ENCODE results near the gene LRRC17.

The LRRC17 gene

DNA sequence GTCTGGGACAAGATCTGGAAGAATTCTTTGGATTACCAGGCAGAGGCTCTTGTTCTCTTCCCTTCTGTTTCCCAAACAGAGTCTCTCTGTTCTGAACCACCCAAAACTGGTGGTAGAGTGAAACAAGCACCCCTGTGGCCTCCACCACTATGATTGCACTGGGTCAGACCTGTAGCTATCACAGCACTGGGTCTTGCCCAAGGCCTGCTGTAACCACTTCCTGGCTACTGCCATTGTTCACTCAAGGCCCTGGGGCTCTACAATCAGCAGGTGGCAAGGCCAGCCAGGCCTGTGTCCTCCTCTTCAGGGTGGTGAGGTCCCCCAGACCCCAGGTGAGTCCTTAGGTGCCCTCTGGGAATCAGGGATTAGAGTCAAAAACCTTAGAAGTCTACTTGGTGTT is 4.1 kb upstream of the LRRC17 start:
- H3K4me1 ChIP-seq (ENCODE audit: control insufficient read depth, insufficient read depth, low read length), result no peaks in the 10 kb centered on the region
- no peak overlapping the region for H3K4me3 ChIP-seq (ENCODE audit: low read length)
- H3K36me3 ChIP-seq (ENCODE audit: control insufficient read depth, insufficient read depth, low read length), result no peaks in the 10 kb centered on the region
- no peaks in the 10 kb centered on the region for H3K9me3 ChIP-seq (ENCODE audit: control insufficient read depth, low read length)
- no peaks in the 10 kb centered on the region for H3K27me3 ChIP-seq (ENCODE audit: control insufficient read depth, insufficient read depth, low read length)
- no peak overlapping the region for H3K9ac ChIP-seq (ENCODE audit: low read length)

DNA sequence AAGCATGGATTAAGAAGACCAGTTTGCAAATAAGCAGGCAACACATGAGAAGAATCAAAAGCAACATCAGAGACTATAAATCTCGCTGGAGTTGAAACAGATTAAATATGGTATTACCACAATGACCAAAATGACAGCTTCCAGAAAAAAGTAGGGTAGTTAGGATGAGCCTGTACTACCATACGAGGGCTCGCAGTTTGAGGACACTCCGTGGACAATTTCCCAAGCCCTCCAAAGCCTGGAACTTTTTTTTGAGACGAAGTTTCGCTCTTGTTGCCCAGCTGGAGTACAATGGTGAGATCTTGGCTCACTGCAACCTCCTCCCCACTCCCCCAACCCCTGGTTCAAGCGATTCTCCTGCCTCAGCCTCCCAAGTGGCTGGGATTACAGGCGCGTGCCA is 1.0 kb downstream of the LRRC17 start:
- no peak overlapping the region for H3K4me3 ChIP-seq (ENCODE audit: low read length)
- no peaks in the 10 kb centered on the region for H3K9me3 ChIP-seq (ENCODE audit: control insufficient read depth, low read length)
- H3K9ac ChIP-seq (ENCODE audit: low read length), result no peak overlapping the region
- H3K27me3 ChIP-seq (ENCODE audit: control insufficient read depth, insufficient read depth, low read length), result no peaks in the 10 kb centered on the region
- no peaks in the 10 kb centered on the region for H3K4me1 ChIP-seq (ENCODE audit: control insufficient read depth, insufficient read depth, low read length)
- no peaks in the 10 kb centered on the region for H3K36me3 ChIP-seq (ENCODE audit: control insufficient read depth, insufficient read depth, low read length)

DNA sequence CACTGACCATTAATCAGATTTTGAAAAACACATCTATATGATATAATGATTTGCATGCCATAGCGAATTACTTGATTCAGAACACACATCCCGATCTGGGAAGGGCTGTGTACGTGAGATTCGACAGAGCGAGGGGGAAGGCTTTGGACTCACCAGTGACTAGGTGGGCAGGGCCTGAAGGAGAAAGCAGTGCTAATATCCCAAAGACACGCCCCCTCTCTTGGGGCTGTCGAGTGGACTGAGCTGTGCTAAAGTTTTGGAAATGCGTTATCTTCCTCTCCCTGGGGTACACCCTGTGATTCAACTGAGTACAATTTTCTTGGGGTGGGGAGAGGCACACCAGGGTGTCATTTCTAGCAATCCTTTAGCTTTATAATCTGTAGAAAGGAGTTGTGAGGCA is 1.8 kb downstream of the LRRC17 start:
- Histone ChIP-seq H3K27me3 (ENCODE audit: control insufficient read depth, insufficient read depth, low read length) (no peaks in the 10 kb centered on the region), H3K36me3 (ENCODE audit: control insufficient read depth, insufficient read depth, low read length) (no peaks in the 10 kb centered on the region), H3K9me3 (ENCODE audit: control insufficient read depth, low read length) (no peaks in the 10 kb centered on the region), H3K9ac (ENCODE audit: low read length) (no peak overlapping the region), H3K4me1 (ENCODE audit: control insufficient read depth, insufficient read depth, low read length) (no peaks in the 10 kb centered on the region), H3K4me3 (ENCODE audit: low read length) (no peak overlapping the region)

DNA sequence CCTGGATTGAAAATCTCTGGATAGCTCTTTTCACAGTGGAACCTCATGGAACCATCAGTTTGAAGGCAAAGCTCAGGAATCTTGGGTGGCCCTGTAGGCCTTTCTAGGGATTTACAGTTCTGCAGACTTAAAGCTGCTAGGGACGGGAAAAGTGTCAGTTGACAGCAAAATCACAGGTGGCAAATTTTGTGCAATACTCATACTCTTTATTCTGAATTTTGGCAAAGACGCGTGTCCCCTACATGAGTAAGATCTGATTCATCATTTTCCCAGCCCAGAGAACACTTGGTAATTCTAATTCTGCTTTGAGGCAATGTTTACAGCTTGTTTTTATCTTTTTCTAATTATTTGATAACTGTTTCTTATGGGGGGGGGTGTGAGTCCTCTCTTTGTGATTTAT is 3.6 kb downstream of the LRRC17 start:
- H3K4me3 ChIP-seq (ENCODE audit: low read length), result no peak overlapping the region
- no peaks in the 10 kb centered on the region for H3K27me3 ChIP-seq (ENCODE audit: control insufficient read depth, insufficient read depth, low read length)
- no peaks in the 10 kb centered on the region for H3K9me3 ChIP-seq (ENCODE audit: control insufficient read depth, low read length)
- H3K36me3 ChIP-seq (ENCODE audit: control insufficient read depth, insufficient read depth, low read length), result no peaks in the 10 kb centered on the region
- H3K4me1 ChIP-seq (ENCODE audit: control insufficient read depth, insufficient read depth, low read length), result no peaks in the 10 kb centered on the region
- H3K9ac ChIP-seq (ENCODE audit: low read length), result no peak overlapping the region

DNA sequence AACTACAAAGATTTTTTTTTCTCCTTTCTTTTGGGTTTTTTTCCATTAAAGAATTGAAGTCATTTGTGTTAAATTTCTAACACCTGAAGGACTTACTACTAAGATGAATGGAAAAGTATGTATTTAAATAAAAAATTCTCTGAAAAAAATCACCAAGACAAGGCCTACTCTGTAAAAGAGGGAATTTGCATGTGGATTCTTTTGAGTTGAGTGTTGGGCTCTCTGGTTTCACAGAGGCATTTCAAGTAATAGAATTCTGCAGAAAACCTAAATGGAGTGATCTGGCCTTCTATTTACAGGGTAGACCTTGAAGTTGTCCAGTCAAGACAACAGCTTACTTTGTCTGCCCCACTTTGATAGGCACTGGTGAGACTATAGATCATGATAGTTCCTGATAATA is 4.1 kb downstream of the LRRC17 start:
- Histone ChIP-seq H3K9ac (ENCODE audit: low read length) (no peak overlapping the region), H3K9me3 (ENCODE audit: control insufficient read depth, low read length) (no peaks in the 10 kb centered on the region), H3K4me1 (ENCODE audit: control insufficient read depth, insufficient read depth, low read length) (no peaks in the 10 kb centered on the region), H3K27me3 (ENCODE audit: control insufficient read depth, insufficient read depth, low read length) (no peaks in the 10 kb centered on the region), H3K4me3 (ENCODE audit: low read length) (no peak overlapping the region), H3K36me3 (ENCODE audit: control insufficient read depth, insufficient read depth, low read length) (no peaks in the 10 kb centered on the region)

DNA sequence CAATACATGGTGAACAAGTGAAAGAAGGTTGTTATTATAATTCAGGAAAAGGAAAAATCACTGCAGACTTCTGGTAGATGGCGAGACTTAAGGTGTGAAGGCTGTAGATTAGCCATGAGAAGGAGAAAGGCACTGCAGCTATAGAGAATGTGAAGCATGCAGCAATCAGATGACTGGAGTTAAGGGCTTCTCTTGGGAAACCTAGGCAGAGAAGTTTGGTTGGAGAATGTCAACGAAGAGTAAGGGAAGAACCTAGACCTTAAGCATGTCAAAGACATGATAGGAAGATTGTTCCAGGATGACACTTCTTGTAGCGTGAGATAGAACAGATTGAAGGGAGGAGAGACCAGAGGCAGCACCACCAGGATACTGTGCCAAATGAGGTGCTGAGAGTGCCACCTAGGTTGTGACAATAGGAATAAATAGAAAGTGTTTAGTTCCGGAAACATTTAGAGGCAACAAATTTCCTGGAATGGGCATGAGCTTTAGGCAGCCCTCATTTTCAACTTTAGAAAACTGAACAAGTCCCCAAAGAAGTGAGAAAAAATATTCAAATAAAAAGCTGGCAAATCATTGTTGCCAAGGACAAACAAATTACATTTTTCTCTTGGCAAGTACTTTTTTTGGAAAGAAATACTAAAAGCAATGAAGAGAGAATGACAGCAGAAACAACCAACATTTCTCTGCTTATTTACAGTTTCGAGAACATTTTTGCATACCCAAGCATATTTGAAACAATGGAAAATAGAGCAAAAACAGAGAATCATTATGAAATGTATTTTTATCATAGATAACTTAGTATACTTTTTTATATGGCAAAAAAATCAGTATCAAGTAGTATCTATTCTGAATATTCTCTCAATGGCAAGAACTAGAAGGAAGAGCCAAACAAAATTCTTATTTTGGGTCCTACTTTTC is 4.9 kb downstream of the LRRC17 start:
- Histone ChIP-seq H3K4me3 (ENCODE audit: low read length) (no peak overlapping the region), H3K9me3 (ENCODE audit: control insufficient read depth, low read length) (no peaks in the 10 kb centered on the region), H3K4me1 (ENCODE audit: control insufficient read depth, insufficient read depth, low read length) (no peaks in the 10 kb centered on the region), H3K27me3 (ENCODE audit: control insufficient read depth, insufficient read depth, low read length) (no peaks in the 10 kb centered on the region), H3K9ac (ENCODE audit: low read length) (no peak overlapping the region), H3K36me3 (ENCODE audit: control insufficient read depth, insufficient read depth, low read length) (no peaks in the 10 kb centered on the region)

DNA sequence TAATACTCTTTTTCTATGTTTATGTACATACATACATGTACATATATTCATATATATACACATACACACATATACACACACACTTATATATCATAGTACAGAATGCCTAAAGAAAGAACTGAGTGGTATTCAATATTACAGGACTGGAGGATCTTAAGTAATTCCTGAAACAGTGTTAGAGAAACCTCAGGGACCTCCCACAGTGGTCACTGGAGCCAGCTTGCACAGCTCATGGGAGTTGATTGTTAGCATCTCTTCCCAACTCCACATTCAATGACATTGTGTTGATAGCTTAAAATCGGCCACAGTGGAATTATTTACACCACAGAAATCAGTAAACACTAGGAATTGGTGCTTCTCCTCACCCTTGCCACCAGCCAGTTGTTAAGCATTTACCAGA is 6.0 kb downstream of the LRRC17 start:
- no peak overlapping the region for H3K9ac ChIP-seq (ENCODE audit: low read length)
- H3K4me3 ChIP-seq (ENCODE audit: low read length), result no peak overlapping the region
- H3K9me3 ChIP-seq (ENCODE audit: control insufficient read depth, low read length), result no peaks in the 10 kb centered on the region
- H3K27me3 ChIP-seq (ENCODE audit: control insufficient read depth, insufficient read depth, low read length), result no peaks in the 10 kb centered on the region
- H3K4me1 ChIP-seq (ENCODE audit: control insufficient read depth, insufficient read depth, low read length), result no peaks in the 10 kb centered on the region
- H3K36me3 ChIP-seq (ENCODE audit: control insufficient read depth, insufficient read depth, low read length), result no peaks in the 10 kb centered on the region

DNA sequence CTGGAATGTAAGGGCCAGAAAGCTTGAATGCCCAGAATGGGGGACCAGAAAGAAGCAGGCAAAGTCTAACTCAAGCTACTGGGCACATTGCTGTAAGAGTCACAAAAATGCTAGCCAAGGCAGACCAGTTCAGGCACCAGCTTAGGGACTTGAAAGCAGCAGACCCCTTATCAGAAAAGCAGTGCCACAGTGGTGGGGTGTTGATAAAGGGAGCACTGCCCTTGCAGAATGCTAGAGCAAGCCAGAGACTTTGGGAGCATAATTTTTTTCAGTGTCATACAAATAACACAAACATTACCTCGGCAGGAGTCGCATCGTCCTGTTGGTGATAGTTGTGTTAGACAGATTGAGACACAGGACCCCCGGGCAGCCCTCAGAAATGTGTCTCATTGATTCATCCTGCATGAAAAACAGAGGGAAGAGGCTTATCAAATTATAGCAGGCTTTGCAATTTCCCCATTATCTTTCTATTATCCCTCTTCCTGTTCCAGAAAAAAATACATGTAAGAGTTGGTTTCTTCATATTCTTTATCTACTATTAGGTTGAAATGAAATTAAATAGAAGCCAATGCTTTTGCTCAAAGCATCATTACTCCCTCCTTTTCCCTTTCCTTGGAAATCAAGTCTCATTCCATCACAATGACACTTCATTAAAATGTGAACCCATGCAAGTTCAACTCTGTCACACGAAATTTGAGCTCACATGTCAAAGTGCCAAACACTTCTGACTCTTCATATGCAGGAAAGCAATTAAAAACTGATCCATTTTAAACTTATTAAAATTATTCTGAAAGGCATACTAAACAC is 13.4 kb downstream of the LRRC17 start:
- no peak overlapping the region for H3K4me3 ChIP-seq (ENCODE audit: low read length)

DNA sequence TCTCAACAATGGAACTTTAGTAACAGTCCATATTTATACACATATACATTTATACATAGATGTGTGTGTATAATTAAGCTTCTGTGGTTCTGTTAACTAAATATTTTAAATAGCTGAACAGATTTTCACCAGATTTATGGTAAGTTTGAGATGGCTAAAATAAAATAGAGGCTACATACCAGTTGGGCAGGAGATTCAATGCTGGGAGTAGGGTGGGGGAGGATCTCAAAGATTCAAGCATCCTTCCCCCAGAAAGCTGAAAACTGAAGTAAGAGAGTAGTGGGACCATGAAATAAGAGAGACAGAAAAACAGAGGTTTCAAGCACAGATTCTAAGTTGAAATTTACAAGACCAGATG is 14.0 kb downstream of the LRRC17 start:
- Histone ChIP-seq H3K9me3 (ENCODE audit: control insufficient read depth, low read length) (no peaks in the 10 kb centered on the region), H3K4me3 (ENCODE audit: low read length) (no peak overlapping the region), H3K4me1 (ENCODE audit: control insufficient read depth, insufficient read depth, low read length) (peaks cover 9% of the 10 kb centered on the region), H3K36me3 (ENCODE audit: control insufficient read depth, insufficient read depth, low read length) (no peaks in the 10 kb centered on the region), H3K27me3 (ENCODE audit: control insufficient read depth, insufficient read depth, low read length) (no peaks in the 10 kb centered on the region), H3K9ac (ENCODE audit: low read length) (no peak overlapping the region)

More for the DNA sequence above, 13.4 kb downstream of the LRRC17 start:
- no peaks in the 10 kb centered on the region for H3K9me3 ChIP-seq (ENCODE audit: control insufficient read depth, low read length)
- H3K27me3 ChIP-seq (ENCODE audit: control insufficient read depth, insufficient read depth, low read length), result no peaks in the 10 kb centered on the region
- no peak overlapping the region for H3K9ac ChIP-seq (ENCODE audit: low read length)
- H3K4me1 ChIP-seq (ENCODE audit: control insufficient read depth, insufficient read depth, low read length), result peaks cover 5% of the 10 kb centered on the region
- H3K36me3 ChIP-seq (ENCODE audit: control insufficient read depth, insufficient read depth, low read length), result no peaks in the 10 kb centered on the region

DNA sequence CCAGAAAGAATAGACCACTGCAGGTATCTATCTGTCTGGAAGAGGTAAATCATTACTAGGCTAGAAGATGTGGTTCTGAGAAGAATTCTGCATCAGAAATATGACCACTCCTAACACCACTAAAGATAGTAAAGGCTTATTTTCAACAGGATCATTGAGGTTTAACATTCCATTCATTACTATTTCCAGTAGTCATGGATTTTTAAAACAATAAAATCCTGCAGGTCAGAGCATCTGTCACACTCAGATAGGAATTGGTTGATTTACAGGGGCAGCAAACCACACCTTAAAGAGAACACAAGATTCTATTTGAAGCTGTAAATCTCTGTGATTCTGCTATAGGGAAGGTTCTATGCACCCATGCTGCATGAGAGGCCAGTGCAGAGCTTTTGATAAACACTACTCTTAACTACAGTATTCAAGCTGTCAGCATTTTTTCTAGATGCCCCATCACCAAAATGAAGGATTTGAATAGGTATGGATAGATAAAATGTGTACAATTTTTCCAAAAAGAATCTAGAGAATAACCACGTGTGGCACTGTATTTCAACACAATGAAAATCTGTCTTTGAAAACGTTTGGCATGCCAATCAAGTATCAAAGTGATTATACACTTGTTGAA is 14.6 kb downstream of the LRRC17 start:
- H3K4me1 ChIP-seq (ENCODE audit: control insufficient read depth, insufficient read depth, low read length), result peaks cover 9% of the 10 kb centered on the region
- no peak overlapping the region for H3K4me3 ChIP-seq (ENCODE audit: low read length)
- no peaks in the 10 kb centered on the region for H3K36me3 ChIP-seq (ENCODE audit: control insufficient read depth, insufficient read depth, low read length)
- H3K9me3 ChIP-seq (ENCODE audit: control insufficient read depth, low read length), result no peaks in the 10 kb centered on the region
- no peak overlapping the region for H3K9ac ChIP-seq (ENCODE audit: low read length)
- no peaks in the 10 kb centered on the region for H3K27me3 ChIP-seq (ENCODE audit: control insufficient read depth, insufficient read depth, low read length)

DNA sequence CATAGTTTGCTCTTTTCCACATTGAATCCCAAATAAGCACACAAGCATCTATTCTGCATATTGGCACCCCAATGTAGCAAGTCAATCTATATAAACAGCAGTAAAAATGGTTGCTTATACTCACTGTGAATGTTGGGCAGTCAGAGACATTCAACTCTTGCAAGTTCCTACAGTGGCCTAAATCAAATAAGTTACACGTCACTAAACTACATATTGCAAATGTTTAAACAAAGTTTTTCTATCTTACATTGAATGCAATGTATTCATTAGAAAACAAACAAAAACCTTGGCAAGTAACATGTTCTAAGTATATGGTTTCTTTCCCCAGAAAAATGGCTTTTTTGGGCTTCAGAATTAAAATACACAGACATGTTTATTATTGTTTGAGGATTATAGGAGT is 19.0 kb downstream of the LRRC17 start:
- H3K9me3 ChIP-seq (ENCODE audit: control insufficient read depth, low read length), result no peaks in the 10 kb centered on the region
- no peak overlapping the region for H3K9ac ChIP-seq (ENCODE audit: low read length)
- H3K4me3 ChIP-seq (ENCODE audit: low read length), result no peak overlapping the region
- H3K36me3 ChIP-seq (ENCODE audit: control insufficient read depth, insufficient read depth, low read length), result no peaks in the 10 kb centered on the region
- peaks cover 33% of the 10 kb centered on the region for H3K4me1 ChIP-seq (ENCODE audit: control insufficient read depth, insufficient read depth, low read length)
- no peaks in the 10 kb centered on the region for H3K27me3 ChIP-seq (ENCODE audit: control insufficient read depth, insufficient read depth, low read length)

DNA sequence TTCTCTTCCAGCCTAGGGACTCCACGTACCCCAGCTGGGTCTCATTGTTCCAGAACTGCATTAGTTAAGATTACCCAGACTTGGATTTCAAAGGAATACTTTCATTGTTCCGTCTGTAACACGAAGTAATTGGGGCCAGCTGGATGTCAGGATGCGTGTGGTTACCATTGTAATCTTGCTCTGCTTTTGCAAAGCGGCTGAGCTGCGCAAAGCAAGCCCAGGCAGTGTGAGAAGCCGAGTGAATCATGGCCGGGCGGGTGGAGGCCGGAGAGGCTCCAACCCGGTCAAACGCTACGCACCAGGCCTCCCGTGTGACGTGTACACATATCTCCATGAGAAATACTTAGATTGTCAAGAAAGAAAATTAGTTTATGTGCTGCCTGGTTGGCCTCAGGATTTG is 21.0 kb downstream of the LRRC17 start:
- H3K4me1 ChIP-seq (ENCODE audit: control insufficient read depth, insufficient read depth, low read length), result peaks cover 33% of the 10 kb centered on the region
- H3K27me3 ChIP-seq (ENCODE audit: control insufficient read depth, insufficient read depth, low read length), result no peaks in the 10 kb centered on the region
- H3K9ac ChIP-seq (ENCODE audit: low read length), result no peak overlapping the region
- H3K4me3 ChIP-seq (ENCODE audit: low read length), result no peak overlapping the region
- H3K36me3 ChIP-seq (ENCODE audit: control insufficient read depth, insufficient read depth, low read length), result no peaks in the 10 kb centered on the region
- no peaks in the 10 kb centered on the region for H3K9me3 ChIP-seq (ENCODE audit: control insufficient read depth, low read length)

Measured in mucosa of stomach (tissue), 1 donor.